ENCODE results near the gene POMP.

Gene POMP

GRCh38 chr13:28704282-28704681, 45.4 kb downstream of the POMP start:
- no peak for DNase-seq

GRCh38 chr13:28704919-28705318, 46.0 kb downstream of the POMP start:
- DNase-seq = no peak

- DNase-seq = no peak
Observed at GRCh38 chr13:28705461-28706083, 46.6 kb downstream of the POMP start.

- no peak for DNase-seq
Observed at GRCh38 chr13:28707629-28708427, 48.9 kb downstream of the POMP start.

- no peak for DNase-seq
Observed at GRCh38 chr13:28710161-28710560, 51.2 kb downstream of the POMP start.

GRCh38 chr13:28714651-28715050, 55.7 kb downstream of the POMP start:
- DNase-seq = no peak

- DNase-seq = no peak
Observed at GRCh38 chr13:28716511-28716910, 57.6 kb downstream of the POMP start.

- no peak for DNase-seq
Observed at GRCh38 chr13:28717170-28717569, 58.2 kb downstream of the POMP start.

GRCh38 chr13:28718196-28718542, 59.2 kb downstream of the POMP start:
- DNase-seq = peak; percentile 11

GRCh38 chr13:28718543-28719226, 59.8 kb downstream of the POMP start, which contains the start of gene SLC46A3:
Gene SLC46A3 (minus strand): TSS chr13:28718970. CDS start chr13:28717998, 972 bp downstream.
- DNase-seq = peak; percentile 79

GRCh38 chr13:28719227-28720055, 60.5 kb downstream of the POMP start:
- DNase-seq = no peak

GRCh38 chr13:28723806-28724205, 64.9 kb downstream of the POMP start:
- DNase-seq = no peak

GRCh38 chr13:28725046-28725610, 66.2 kb downstream of the POMP start:
- DNase-seq = no peak

All from NCI-H510A treated with DMSO at 0.1 percent for 48 hours (cell line).